ENCODE results near the gene SCAMP2. TPM values are rescaled to one million over a fixed set of nuclear protein-coding genes. Genes with fewer than 3 reads are reported as not detected.

SCAMP2 gene
- total RNA-seq, 1 experiment from 2014 or later = 55.8 TPM

DNA sequence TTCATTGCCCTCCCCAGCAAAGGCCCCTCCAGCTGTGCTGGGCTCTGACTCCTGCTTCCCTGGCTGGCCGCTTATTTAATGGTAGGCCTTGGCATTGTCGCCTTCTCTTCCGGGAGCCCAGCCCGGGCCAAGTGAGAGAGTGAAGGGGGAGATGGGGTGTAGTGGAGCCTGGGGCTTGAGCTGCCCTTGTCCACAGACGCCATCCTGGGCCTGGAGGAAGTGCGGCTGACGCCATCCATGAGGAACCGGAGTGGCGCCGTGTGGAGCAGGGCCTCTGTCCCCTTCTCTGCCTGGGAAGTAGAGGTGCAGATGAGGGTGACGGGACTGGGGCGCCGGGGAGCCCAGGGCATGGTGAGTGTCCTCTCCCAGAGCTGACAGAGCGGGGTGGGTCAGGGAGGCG lies 57.2 kb downstream of the SCAMP2 start:
- CTCF ChIA-PET = no interaction called here
- no peak for TF ChIP-seq EGR1 (IDR thresholded peaks at IDR 0.05; ENCODE audit: low read depth)
- no peak for TF ChIP-seq POLR2A (IDR thresholded peaks at IDR 0.05; ENCODE audit: borderline replicate concordance, extremely low read depth, insufficient read depth, insufficient read length)
- no peak for TF ChIP-seq ZNF274 (IDR thresholded peaks at IDR 0.05; ENCODE audit: low read depth, low read length)
- TF ChIP-seq, protein P1, sequence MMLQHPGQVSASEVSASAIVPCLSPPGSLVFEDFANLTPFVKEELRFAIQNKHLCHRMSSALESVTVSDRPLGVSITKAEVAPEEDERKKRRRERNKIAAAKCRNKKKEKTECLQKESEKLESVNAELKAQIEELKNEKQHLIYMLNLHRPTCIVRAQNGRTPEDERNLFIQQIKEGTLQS (IDR thresholded peaks at IDR 0.05) = no peak
- TF ChIP-seq SP1 (IDR thresholded peaks at IDR 0.05; ENCODE audit: low read depth) = no peak
- no peak for TF ChIP-seq SRF (IDR thresholded peaks at IDR 0.05; ENCODE audit: low read depth)
- TF ChIP-seq YY1 (IDR thresholded peaks at IDR 0.05; ENCODE audit: extremely low read depth, insufficient replicate concordance, low read depth, low read length) = no peak
- no peak for TF ChIP-seq CBX3 (IDR thresholded peaks at IDR 0.05; ENCODE audit: low read depth)
- Histone ChIP-seq H3K27ac (ENCODE audit: low read depth, low read length) (no peak overlapping the region), H3K79me2 (ENCODE audit: insufficient read depth, low read length) (no peaks in the 10 kb centered on the region), H3K9me2 (ENCODE audit: insufficient read depth) (no peaks in the 10 kb centered on the region), H2AFZ (ENCODE audit: low read depth, low read length, poor library complexity, severe bottlenecking) (no peak overlapping the region), H3K9ac (ENCODE audit: low read length) (no peak overlapping the region), H3K9me3 (ENCODE audit: control insufficient read depth in 1 of 2, insufficient read depth in 1 of 2, low read depth in 1 of 2, low read length in 2 of 2) (no peaks in the 10 kb centered on the region), H3K27me3 (ENCODE audit: insufficient read depth, low read length) (no peaks in the 10 kb centered on the region), H3K4me2 (ENCODE audit: low read length) (no peak overlapping the region), H3K4me3 (replicated peaks in 1 of 2; ENCODE audit: low read depth in 1 of 2, low read length in 2 of 2) (no peak overlapping the region), H3K4me1 (ENCODE audit: control insufficient read depth in 1 of 2, insufficient read depth in 2 of 2, low read length in 2 of 2) (peaks cover 20 to 43% of the 10 kb centered on the region in 2 experiments), H3K36me3 (ENCODE audit: control insufficient read depth in 1 of 2, insufficient read depth in 2 of 2, low read length in 2 of 2) (no peaks in the 10 kb centered on the region), H4K20me1 (ENCODE audit: insufficient read depth) (no peaks in the 10 kb centered on the region)
- intact Hi-C loops (cut with micrococcal nuclease) = no loop called here
- DNase-seq (ENCODE audit: low read depth, low spot score) (no peak), ATAC-seq (no peak)
- POLR2A ChIA-PET = no interaction called here
- RAD21 ChIA-PET (ENCODE audit: low non-redundant PET in 1 of 2, low total read pairs in 2 of 2, uncharacterized antibody in 2 of 2, unreplicated experiment in 2 of 2) = no interaction called here
- no TSS peak for BruUV-seq (replicated peaks)

DNA sequence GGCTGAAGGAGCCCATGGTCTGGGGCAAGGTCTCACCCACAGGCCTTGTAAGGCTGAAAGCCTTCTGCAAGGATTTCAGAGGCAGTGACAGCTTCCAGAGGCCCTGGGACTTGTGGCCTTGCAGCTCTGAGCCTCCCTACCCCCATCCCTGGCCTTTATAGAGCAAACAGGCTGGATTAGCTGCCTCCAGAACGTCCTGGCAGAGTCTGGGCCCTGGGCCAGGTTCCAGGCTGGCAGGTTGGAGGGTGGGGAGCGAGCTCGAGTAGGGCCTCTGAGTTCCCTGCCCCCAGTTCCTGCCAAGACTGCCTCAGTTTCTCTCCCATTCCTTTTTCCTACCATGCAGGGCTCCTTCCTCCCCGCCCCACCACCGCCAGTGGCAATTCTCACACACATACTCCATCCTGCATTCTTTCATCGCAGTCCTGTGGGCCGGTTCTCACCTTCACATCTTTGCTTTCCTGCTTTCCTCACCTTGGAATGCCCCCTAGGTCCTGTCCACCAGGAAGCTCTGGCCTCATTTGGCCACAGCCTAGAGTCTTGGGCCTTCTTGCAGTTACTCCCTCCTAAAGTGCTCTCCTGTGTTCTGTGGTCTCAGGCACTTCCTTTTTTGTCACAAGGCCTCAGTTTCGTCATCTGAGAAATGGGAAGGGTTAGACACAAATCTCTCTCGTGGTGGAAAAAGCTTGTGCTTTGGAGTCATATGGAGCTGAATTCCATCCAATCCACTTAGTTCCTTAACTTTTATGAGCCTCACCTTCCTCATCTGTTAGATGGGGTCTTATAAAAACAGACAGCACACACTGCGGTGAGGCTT lies 57.8 kb downstream of the SCAMP2 start:
- Histone ChIP-seq H3K4me2 (ENCODE audit: low read length) (0 out of 2 replicates have a peak overlapping the region, but pooled peaks have one; percentile 12), H3K9me3 (ENCODE audit: control insufficient read depth in 1 of 2, insufficient read depth in 1 of 2, low read depth in 1 of 2, low read length in 2 of 2) (no peaks in the 10 kb centered on the region)
- POLR2A ChIA-PET = no interaction called here
- TF ChIP-seq YY1 (IDR thresholded peaks at IDR 0.05; ENCODE audit: extremely low read depth, insufficient replicate concordance, low read depth, low read length) (no peak), FOSL1 (IDR thresholded peaks at IDR 0.05; ENCODE audit: low read depth) (no peak), EGR1 (IDR thresholded peaks at IDR 0.05; ENCODE audit: low read depth) (no peak), JUND (IDR thresholded peaks at IDR 0.05) (no peak), CEBPB (IDR thresholded peaks at IDR 0.05; ENCODE audit: low read depth) (no peak), SP1 (IDR thresholded peaks at IDR 0.05; ENCODE audit: low read depth) (no peak)
- TF ChIP-seq, protein P2, sequence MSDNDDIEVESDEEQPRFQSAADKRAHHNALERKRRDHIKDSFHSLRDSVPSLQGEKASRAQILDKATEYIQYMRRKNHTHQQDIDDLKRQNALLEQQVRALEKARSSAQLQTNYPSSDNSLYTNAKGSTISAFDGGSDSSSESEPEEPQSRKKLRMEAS (IDR thresholded peaks at IDR 0.05) = no peak
- TF ChIP-seq, protein P3, sequence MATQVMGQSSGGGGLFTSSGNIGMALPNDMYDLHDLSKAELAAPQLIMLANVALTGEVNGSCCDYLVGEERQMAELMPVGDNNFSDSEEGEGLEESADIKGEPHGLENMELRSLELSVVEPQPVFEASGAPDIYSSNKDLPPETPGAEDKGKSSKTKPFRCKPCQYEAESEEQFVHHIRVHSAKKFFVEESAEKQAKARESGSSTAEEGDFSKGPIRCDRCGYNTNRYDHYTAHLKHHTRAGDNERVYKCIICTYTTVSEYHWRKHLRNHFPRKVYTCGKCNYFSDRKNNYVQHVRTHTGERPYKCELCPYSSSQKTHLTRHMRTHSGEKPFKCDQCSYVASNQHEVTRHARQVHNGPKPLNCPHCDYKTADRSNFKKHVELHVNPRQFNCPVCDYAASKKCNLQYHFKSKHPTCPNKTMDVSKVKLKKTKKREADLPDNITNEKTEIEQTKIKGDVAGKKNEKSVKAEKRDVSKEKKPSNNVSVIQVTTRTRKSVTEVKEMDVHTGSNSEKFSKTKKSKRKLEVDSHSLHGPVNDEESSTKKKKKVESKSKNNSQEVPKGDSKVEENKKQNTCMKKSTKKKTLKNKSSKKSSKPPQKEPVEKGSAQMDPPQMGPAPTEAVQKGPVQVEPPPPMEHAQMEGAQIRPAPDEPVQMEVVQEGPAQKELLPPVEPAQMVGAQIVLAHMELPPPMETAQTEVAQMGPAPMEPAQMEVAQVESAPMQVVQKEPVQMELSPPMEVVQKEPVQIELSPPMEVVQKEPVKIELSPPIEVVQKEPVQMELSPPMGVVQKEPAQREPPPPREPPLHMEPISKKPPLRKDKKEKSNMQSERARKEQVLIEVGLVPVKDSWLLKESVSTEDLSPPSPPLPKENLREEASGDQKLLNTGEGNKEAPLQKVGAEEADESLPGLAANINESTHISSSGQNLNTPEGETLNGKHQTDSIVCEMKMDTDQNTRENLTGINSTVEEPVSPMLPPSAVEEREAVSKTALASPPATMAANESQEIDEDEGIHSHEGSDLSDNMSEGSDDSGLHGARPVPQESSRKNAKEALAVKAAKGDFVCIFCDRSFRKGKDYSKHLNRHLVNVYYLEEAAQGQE (IDR thresholded peaks at IDR 0.05; ENCODE audit: low read depth) = no peak
- TF ChIP-seq, protein P1 (IDR thresholded peaks at IDR 0.05) = no peak

More for the DNA sequence above, 57.8 kb downstream of the SCAMP2 start:
- no TSS peak for BruUV-seq (replicated peaks)
- no peak for ATAC-seq
- RAD21 ChIA-PET (ENCODE audit: low non-redundant PET in 1 of 2, low total read pairs in 2 of 2, uncharacterized antibody in 2 of 2, unreplicated experiment in 2 of 2) = no interaction called here
- Histone ChIP-seq H3K36me3 (ENCODE audit: control insufficient read depth in 1 of 2, insufficient read depth in 2 of 2, low read length in 2 of 2) (no peaks in the 10 kb centered on the region), H3K79me2 (ENCODE audit: insufficient read depth, low read length) (no peaks in the 10 kb centered on the region), H3K4me1 (ENCODE audit: control insufficient read depth in 1 of 2, insufficient read depth in 2 of 2, low read length in 2 of 2) (peaks cover 20 to 43% of the 10 kb centered on the region in 2 experiments), H2AFZ (ENCODE audit: low read depth, low read length, poor library complexity, severe bottlenecking) (no peak overlapping the region), H3K27ac (ENCODE audit: low read depth, low read length) (no peak overlapping the region), H3K9ac (ENCODE audit: low read length) (no peak overlapping the region), H3K9me2 (ENCODE audit: insufficient read depth) (no peaks in the 10 kb centered on the region), H3K27me3 (ENCODE audit: insufficient read depth, low read length) (no peaks in the 10 kb centered on the region), H4K20me1 (ENCODE audit: insufficient read depth) (no peaks in the 10 kb centered on the region), H3K4me3 (replicated peaks in 1 of 2; ENCODE audit: low read depth in 1 of 2, low read length in 2 of 2) (no peak overlapping the region)
- no peak for DNase-seq (ENCODE audit: low read depth, low spot score)
- intact Hi-C loops (cut with micrococcal nuclease) = no loop called here
- CTCF ChIA-PET = no interaction called here

All from HCT116 (cell line).